MM.1S (cell line): ENCODE data around the gene ODC1.

Experiments used
- DNase-seq: peaks from one replicate; pipeline ENCODE4 v3.0.0-alpha.2; 2015
- H2AFZ ChIP-seq: fragments of 300-600 bp; sonication (generic); 2 replicates; pipeline ENCODE4 v1.6.0; 2016; ENCODE audit warnings: antibody characterized with exemption, low read length
- H3F3A ChIP-seq: fragments of 300-600 bp; sonication (generic); 2 replicates; pipeline ENCODE4 v1.6.1; 2016; ENCODE audit warnings: mild to moderate bottlenecking, antibody characterized with exemption, low read length, moderate library complexity, mixed read lengths; ENCODE audit not compliant: insufficient read depth
- H3K27ac ChIP-seq: fragments of 300-600 bp; sonication (generic); 2 replicates; pipeline ENCODE4 v1.5.1; 2016; ENCODE audit warnings: mild to moderate bottlenecking, low read length
- H3K27me3 ChIP-seq: fragments of 300-600 bp; sonication (generic); replicated peaks from 2 replicates; pipeline ENCODE4 v1.6.0; 2016; ENCODE audit warnings: low read length; ENCODE audit not compliant: insufficient read depth
- H3K36me3 ChIP-seq: fragments of 300-600 bp; sonication (generic); replicated peaks from 2 replicates; pipeline ENCODE4 v1.6.1; 2016; ENCODE audit warnings: mild to moderate bottlenecking, low read length, mixed read lengths; ENCODE audit not compliant: insufficient read depth
- H3K4me1 ChIP-seq: fragments of 300-600 bp; sonication (generic); 2 replicates; pipeline ENCODE4 v1.6.1; 2016; ENCODE audit warnings: low read length, mixed read lengths
- H3K4me2 ChIP-seq: fragments of 300-600 bp; sonication (generic); 2 replicates; pipeline ENCODE4 v1.6.0; 2016; ENCODE audit warnings: low read depth, low read length
- H3K4me3 ChIP-seq: fragments of 300-600 bp; sonication (generic); 2 replicates; pipeline ENCODE4 v1.5.1; 2016; ENCODE audit warnings: low read length, mixed read lengths
- H3K79me2 ChIP-seq: fragments of 300-600 bp; sonication (generic); 2 replicates; pipeline ENCODE4 v1.6.1; 2016; ENCODE audit warnings: mixed run types, low read length, mixed read lengths
- H3K9ac ChIP-seq: fragments of 300-600 bp; sonication (generic); 2 replicates; pipeline ENCODE4 v1.6.1; 2016; ENCODE audit warnings: low read length, mixed read lengths
- H3K9me2 ChIP-seq: fragments of 300-600 bp; sonication (generic); replicated peaks from 2 replicates; pipeline ENCODE4 v1.6.1; 2016; ENCODE audit warnings: mild to moderate bottlenecking, low read length, mixed read lengths; ENCODE audit not compliant: insufficient read depth
- H3K9me3 ChIP-seq: fragments of 300-600 bp; sonication (generic); replicated peaks from 2 replicates; pipeline ENCODE4 v1.6.1; 2016; ENCODE audit warnings: mild to moderate bottlenecking, low read length, mixed read lengths; ENCODE audit not compliant: insufficient read depth
- H4K20me1 ChIP-seq: fragments of 300-600 bp; sonication (generic); 2 replicates; pipeline ENCODE4 v1.6.1; 2016; ENCODE audit warnings: mild to moderate bottlenecking, low read length, moderate library complexity, mixed read lengths; ENCODE audit not compliant: insufficient read depth
- EZH2 ChIP-seq: fragments of 300-600 bp; sonication (generic); optimal IDR thresholded peaks from 2 replicates; pipeline ENCODE3; 2017; ENCODE audit warnings: low read depth, mild to moderate bottlenecking, antibody characterized with exemption, low read length, mixed read lengths
- EZH2phosphoT487 ChIP-seq: fragments of 300-600 bp; sonication (generic); IDR thresholded peaks from 2 replicates; pipeline ENCODE4 v1.6.1; 2018; ENCODE audit warnings: antibody characterized with exemption, low read length
- TF ChIP-seq, protein P1 (sequence below): fragments of 300-600 bp; sonication (generic); IDR thresholded peaks from 2 replicates; pipeline ENCODE4 v1.5.1; 2016; ENCODE audit warnings: antibody characterized with exemption, low read length, mixed read lengths

ODC1 gene

DNA sequence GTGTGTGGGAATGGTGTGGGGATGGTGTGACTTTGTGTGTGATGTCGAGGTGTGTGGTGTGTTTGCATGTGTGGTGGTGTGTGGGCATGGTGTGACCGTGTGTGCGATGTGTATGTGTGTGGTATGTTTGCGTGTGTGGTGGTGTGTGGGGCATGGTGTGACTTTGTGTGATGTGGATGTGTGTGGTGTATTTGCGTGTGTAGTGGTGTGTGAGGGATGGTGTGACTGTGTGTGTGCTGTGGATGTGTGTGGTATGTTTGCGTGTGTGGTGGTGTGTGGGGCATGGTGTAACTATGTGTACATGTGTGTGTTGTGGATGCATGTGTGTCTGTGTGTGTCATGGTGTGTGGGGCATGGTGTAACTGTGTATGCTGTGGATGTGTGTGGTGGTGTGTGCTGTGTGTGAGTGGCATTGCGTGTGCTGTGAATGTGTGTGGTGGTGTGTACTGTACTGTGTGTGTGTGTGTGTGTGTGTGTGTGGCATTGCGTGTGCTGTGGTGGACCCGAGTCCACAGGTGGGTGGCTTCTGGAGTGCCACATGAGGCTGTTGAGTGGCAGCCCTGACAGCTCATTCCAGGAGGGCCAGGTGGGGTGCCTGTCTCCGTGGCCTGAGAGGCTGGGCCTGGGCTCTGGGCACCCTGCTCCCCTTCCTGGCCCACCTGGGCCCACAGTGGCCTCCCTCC lies 14.7 kb downstream of the ODC1 start:
- Histone ChIP-seq H3K27ac (no peak overlapping the region), H4K20me1 (no peaks in the 10 kb centered on the region), H3K9me2 (no peaks in the 10 kb centered on the region), H3K79me2 (no peaks in the 10 kb centered on the region), H3K9ac (no peak overlapping the region), H3K27me3 (no peaks in the 10 kb centered on the region), H3K9me3 (no peaks in the 10 kb centered on the region), H2AFZ (no peak overlapping the region), H3F3A (peaks cover 11% of the 10 kb centered on the region), H3K36me3 (no peaks in the 10 kb centered on the region), H3K4me2 (no peak overlapping the region), H3K4me3 (no peak overlapping the region), H3K4me1 (no peaks in the 10 kb centered on the region)
- DNase-seq: no peak
- TF ChIP-seq, protein P1, sequence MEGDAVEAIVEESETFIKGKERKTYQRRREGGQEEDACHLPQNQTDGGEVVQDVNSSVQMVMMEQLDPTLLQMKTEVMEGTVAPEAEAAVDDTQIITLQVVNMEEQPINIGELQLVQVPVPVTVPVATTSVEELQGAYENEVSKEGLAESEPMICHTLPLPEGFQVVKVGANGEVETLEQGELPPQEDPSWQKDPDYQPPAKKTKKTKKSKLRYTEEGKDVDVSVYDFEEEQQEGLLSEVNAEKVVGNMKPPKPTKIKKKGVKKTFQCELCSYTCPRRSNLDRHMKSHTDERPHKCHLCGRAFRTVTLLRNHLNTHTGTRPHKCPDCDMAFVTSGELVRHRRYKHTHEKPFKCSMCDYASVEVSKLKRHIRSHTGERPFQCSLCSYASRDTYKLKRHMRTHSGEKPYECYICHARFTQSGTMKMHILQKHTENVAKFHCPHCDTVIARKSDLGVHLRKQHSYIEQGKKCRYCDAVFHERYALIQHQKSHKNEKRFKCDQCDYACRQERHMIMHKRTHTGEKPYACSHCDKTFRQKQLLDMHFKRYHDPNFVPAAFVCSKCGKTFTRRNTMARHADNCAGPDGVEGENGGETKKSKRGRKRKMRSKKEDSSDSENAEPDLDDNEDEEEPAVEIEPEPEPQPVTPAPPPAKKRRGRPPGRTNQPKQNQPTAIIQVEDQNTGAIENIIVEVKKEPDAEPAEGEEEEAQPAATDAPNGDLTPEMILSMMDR: no peak
- TF ChIP-seq EZH2phosphoT487 (no peak), EZH2 (no peak)

DNA sequence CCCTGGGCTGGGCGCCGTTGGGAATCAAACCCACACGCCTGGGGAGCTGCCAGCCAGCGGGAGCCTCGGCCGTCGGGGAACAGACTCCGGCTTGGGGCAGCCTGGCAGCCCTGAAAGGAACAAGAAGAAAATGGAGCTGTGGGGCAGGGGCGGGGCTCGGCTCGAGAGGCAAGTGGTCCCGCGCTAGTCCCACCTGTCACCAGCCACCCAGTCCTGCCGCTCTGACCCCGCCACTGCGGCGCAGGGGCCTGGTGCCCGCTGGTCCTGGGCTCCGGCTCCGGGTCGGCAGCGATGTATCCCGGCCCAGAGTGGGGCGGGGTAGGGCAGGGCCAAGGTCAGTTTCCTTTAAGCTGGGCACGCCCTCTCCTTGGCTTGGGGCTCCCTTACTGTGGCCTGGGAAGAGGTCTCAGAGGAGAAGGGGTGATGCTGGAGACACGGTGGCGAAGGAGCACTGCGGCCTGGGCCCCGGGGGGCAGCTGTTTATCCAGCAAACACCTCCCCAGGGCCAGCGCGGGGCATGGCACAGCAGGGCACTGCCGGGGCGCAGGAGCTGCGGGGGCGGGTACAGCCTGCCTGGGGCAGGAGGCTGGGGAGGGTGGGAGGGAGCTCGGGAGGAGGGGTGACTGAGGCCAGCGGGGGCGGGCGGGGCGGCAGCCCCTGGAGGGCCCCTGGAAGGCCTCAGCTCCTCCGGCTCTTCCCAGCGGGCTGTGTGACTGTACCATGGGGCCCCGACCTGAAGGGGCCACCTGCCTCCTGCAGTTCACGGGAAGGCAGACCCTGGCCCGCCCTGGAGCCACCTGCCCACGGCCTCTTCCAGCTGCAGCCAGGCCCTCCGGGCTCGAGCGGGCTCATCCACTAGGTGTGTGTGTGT lies 15.6 kb downstream of the ODC1 start:
- no peaks in the 10 kb centered on the region for H3K9me3 ChIP-seq
- peaks cover 2% of the 10 kb centered on the region for H3F3A ChIP-seq
- H3K9ac ChIP-seq: no peak overlapping the region
- no peaks in the 10 kb centered on the region for H3K27me3 ChIP-seq
- no peak overlapping the region for H3K27ac ChIP-seq
- H3K9me2 ChIP-seq: no peaks in the 10 kb centered on the region
- no peaks in the 10 kb centered on the region for H4K20me1 ChIP-seq
- no peak overlapping the region for H3K4me2 ChIP-seq
- no peaks in the 10 kb centered on the region for H3K4me1 ChIP-seq
- H3K79me2 ChIP-seq: no peaks in the 10 kb centered on the region
- no peak overlapping the region for H3K4me3 ChIP-seq
- no peak overlapping the region for H2AFZ ChIP-seq
- no peaks in the 10 kb centered on the region for H3K36me3 ChIP-seq
- no peak for DNase-seq
- TF ChIP-seq, protein P1: no peak
- no peak for TF ChIP-seq EZH2
- TF ChIP-seq EZH2phosphoT487: no peak

DNA sequence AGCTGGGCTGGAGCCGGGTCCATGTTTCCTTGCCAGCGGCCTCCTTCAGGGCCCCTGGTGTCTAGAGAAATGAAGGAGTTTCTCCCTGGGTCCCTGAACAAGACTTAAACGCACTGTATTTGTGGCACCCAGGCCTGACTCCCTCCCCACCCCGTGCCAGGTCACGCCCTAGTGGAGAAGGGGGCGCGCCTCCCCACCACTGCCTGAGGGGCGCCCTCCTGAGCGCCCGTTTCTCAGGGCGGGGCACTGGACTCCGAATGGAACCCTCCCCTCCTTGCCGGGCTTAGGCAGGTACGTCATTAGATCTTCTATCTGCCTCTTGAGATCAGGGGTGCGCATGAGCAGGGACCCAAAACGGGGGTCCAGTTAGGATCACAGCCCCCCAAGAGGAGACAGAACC lies 16.3 kb downstream of the ODC1 start:
- Histone ChIP-seq H3K9me2 (no peaks in the 10 kb centered on the region), H2AFZ (no peak overlapping the region), H3K4me3 (no peak overlapping the region), H3K9me3 (no peaks in the 10 kb centered on the region), H3F3A (no peaks in the 10 kb centered on the region), H3K4me1 (no peaks in the 10 kb centered on the region), H3K4me2 (no peak overlapping the region), H3K9ac (no peak overlapping the region), H3K27ac (no peak overlapping the region), H3K27me3 (no peaks in the 10 kb centered on the region), H4K20me1 (no peaks in the 10 kb centered on the region), H3K36me3 (no peaks in the 10 kb centered on the region), H3K79me2 (no peaks in the 10 kb centered on the region)
- TF ChIP-seq EZH2phosphoT487 (no peak), EZH2 (no peak)
- TF ChIP-seq, protein P1: no peak
- no peak for DNase-seq
